ENCODE measurements around the gene PWP2.

GRCh38 chr21:44072111-44072510 is 35.1 kb upstream of the PWP2 start:
- TF ChIP-seq, protein P1, sequence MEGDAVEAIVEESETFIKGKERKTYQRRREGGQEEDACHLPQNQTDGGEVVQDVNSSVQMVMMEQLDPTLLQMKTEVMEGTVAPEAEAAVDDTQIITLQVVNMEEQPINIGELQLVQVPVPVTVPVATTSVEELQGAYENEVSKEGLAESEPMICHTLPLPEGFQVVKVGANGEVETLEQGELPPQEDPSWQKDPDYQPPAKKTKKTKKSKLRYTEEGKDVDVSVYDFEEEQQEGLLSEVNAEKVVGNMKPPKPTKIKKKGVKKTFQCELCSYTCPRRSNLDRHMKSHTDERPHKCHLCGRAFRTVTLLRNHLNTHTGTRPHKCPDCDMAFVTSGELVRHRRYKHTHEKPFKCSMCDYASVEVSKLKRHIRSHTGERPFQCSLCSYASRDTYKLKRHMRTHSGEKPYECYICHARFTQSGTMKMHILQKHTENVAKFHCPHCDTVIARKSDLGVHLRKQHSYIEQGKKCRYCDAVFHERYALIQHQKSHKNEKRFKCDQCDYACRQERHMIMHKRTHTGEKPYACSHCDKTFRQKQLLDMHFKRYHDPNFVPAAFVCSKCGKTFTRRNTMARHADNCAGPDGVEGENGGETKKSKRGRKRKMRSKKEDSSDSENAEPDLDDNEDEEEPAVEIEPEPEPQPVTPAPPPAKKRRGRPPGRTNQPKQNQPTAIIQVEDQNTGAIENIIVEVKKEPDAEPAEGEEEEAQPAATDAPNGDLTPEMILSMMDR (optimal IDR thresholded peaks at IDR 0.05 in 1 of 3, IDR thresholded peaks at IDR 0.05 in 1 of 3, conservative IDR thresholded peaks at IDR 0.05 in 1 of 3; ENCODE audit: extremely low read depth in 1 of 3, insufficient read depth in 2 of 3, low read length in 3 of 3) = no peak
- TF ChIP-seq EZH2 (IDR thresholded peaks at IDR 0.05; ENCODE audit: low read length) = no peak

All from keratinocyte (primary cell).